MCF 10A (cell line): ENCODE data around the gene WAC. TPM values are rescaled to one million over a fixed set of nuclear protein-coding genes. Genes with fewer than 3 reads are reported as not detected.

ENCODE experiments used
- BruUV-seq: library from RNA; stranded (reverse); fragments of 400-500 nt; replicated peaks from 2 replicates; lab custom pipeline; 2021; lab: Mats Ljungman, UMichigan
- CTCF ChIA-PET: fragments of 300-600 bp; sonication (Branson Sonifier 250); formaldehyde crosslinking; extraction: SDS; loops from one replicate; lab custom pipeline; 2021; ENCODE audit warnings: antibody characterized with exemption, inconsistent platforms; lab: Yijun Ruan, JAX
- POLR2A ChIA-PET: fragments of 300-600, 350-650 bp; sonication (Branson Sonifier 250); formaldehyde crosslinking; extraction: SDS; loops from one replicate; lab custom pipeline; 2020; ENCODE audit warnings: antibody characterized with exemption, inconsistent platforms; lab: Yijun Ruan, JAX
- DNase-seq: peaks from one replicate; pipeline ENCODE4 v3.0.0-alpha.2; 2018; ENCODE audit not compliant: unreplicated experiment
- H3K27ac Mint-ChIP-seq: one replicate; pipeline ENCODE4 v1.8.0; 2022; ENCODE audit warnings: mild to moderate bottlenecking, low read depth, mixed read lengths; ENCODE audit not compliant: unreplicated experiment
- H3K27me3 Mint-ChIP-seq: one replicate; pipeline ENCODE4 v1.8.0; 2022; ENCODE audit warnings: mixed read lengths; ENCODE audit not compliant: insufficient read depth, unreplicated experiment
- H3K36me3 Mint-ChIP-seq: one replicate; pipeline ENCODE4 v1.8.0; 2022; ENCODE audit warnings: mild to moderate bottlenecking, moderate library complexity, mixed read lengths; ENCODE audit not compliant: insufficient read depth, unreplicated experiment
- H3K4me1 Mint-ChIP-seq: one replicate; pipeline ENCODE4 v1.8.0; 2022; ENCODE audit warnings: mixed read lengths; ENCODE audit not compliant: insufficient read depth, unreplicated experiment
- H3K4me3 Mint-ChIP-seq: one replicate; pipeline ENCODE4 v1.8.0; 2022; ENCODE audit warnings: mild to moderate bottlenecking, moderate library complexity, mixed read lengths; ENCODE audit not compliant: unreplicated experiment
- H3K9me3 Mint-ChIP-seq: one replicate; pipeline ENCODE4 v1.8.0; 2022; ENCODE audit warnings: mixed read lengths; ENCODE audit not compliant: unreplicated experiment
- intact Hi-C: fragments of 100-400 bp; cut with micrococcal nuclease; formaldehyde crosslinking; loops from 2 replicates; pipeline ENCODE4 v1.14.1; 2022
- total RNA-seq: library from RNA; stranded (reverse); gene quantifications from 2 replicates; pipeline ENCODE4 v1.2.3, GENCODE V29; 2022
- TF ChIP-seq, protein P1 (sequence below): fragments of 200-600 bp; IDR thresholded peaks from one replicate; pipeline ENCODE4 v1.8.0; 2022; ENCODE audit warnings: antibody characterized with exemption, mild to moderate bottlenecking; ENCODE audit not compliant: unreplicated experiment

Gene WAC
- total RNA-seq, 1 experiment from 2014 or later = 155 TPM

DNA sequence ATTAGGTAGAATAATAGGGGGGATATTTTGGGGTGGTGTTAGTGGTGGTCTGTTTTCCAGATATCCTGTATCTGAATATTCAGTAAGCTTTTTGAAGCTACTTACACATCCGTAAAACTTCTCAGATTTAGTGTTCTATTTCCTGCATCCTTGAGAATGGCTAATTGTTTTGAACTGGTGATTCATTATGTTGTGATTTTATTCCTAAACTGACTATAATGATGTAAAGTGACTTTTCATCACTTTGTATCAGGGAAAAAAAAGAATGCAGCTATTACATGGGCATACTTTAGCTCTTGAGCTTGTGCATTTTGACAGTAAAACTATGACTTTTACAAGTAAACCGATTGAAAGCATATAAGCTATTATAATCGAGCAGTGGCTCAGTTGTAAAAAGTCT lies 18.2 kb downstream of the WAC start:
- CTCF ChIA-PET = interaction anchor here (0.5 to 1.1 kb wide), 2 partner anchors 78 to 105 kb away, joined by 3 to 4 read pairs; no protein-coding TSS in a partner anchor
- H3K9me3 Mint-ChIP-seq = no peaks in the 10 kb centered on the region
- no peak for DNase-seq
- no peaks in the 10 kb centered on the region for H3K27me3 Mint-ChIP-seq
- no peak overlapping the region for H3K4me3 Mint-ChIP-seq
- TF ChIP-seq, protein P1, sequence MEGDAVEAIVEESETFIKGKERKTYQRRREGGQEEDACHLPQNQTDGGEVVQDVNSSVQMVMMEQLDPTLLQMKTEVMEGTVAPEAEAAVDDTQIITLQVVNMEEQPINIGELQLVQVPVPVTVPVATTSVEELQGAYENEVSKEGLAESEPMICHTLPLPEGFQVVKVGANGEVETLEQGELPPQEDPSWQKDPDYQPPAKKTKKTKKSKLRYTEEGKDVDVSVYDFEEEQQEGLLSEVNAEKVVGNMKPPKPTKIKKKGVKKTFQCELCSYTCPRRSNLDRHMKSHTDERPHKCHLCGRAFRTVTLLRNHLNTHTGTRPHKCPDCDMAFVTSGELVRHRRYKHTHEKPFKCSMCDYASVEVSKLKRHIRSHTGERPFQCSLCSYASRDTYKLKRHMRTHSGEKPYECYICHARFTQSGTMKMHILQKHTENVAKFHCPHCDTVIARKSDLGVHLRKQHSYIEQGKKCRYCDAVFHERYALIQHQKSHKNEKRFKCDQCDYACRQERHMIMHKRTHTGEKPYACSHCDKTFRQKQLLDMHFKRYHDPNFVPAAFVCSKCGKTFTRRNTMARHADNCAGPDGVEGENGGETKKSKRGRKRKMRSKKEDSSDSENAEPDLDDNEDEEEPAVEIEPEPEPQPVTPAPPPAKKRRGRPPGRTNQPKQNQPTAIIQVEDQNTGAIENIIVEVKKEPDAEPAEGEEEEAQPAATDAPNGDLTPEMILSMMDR = no peak
- BruUV-seq = TSS peak; percentile 5
- intact Hi-C loops = no loop called here
- H3K4me1 Mint-ChIP-seq = peaks cover 52% of the 10 kb centered on the region
- POLR2A ChIA-PET = interaction anchor here (0.7 to 0.9 kb wide), 2 partner anchors 13 to 15 kb away, joined by 3 read pairs; no protein-coding TSS in a partner anchor
- H3K27ac Mint-ChIP-seq = peak overlapping the region; percentile 91
- peaks cover 92% of the 10 kb centered on the region for H3K36me3 Mint-ChIP-seq

DNA sequence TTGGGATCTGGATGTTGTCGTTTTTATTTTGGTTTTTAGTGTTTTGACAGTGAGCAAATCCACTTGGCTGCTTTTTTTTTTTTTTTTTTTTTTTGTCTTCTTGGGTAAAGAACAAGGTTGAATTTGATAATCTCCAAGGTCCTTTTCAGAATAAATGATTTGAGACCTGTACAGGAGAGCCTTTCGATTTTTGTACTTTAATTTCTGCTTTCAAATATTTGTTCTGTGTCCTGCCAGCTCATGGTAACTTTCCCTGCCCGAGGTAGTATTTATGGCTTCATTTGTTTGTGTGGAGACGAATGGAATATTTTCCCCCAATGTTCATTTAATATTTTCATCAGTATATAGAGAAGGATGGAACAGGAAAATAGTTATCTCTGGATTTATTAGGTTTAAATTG lies 19.9 kb downstream of the WAC start:
- Mint-ChIP-seq H3K36me3 (peaks cover 95% of the 10 kb centered on the region), H3K4me1 (peaks cover 50% of the 10 kb centered on the region), H3K9me3 (no peaks in the 10 kb centered on the region), H3K27ac (peak overlapping the region; percentile 91), H3K27me3 (no peaks in the 10 kb centered on the region), H3K4me3 (no peak overlapping the region)
- ChIA-PET POLR2A (no interaction called here), CTCF (no interaction called here)
- DNase-seq = no peak
- no TSS peak for BruUV-seq
- intact Hi-C loops = no loop called here
- TF ChIP-seq, protein P1 = no peak

DNA sequence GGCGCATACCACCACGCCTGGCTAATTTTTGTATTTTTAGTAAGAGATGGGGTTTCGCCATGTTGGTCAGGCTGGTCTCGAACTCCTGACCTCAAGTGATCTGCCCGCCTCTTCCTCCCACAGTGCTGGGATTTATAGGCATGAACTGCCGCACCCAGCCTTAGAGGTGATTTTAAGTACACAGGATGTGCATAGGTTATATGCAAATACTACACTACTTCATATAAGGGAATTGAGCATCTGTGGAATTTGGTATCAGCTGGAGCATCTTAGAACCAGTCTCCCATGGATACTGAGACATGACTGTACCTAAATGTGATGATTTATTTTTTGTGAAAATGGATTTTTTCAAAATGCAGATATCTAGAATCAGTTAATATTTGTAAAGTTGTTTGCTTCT lies 21.1 kb downstream of the WAC start:
- ChIA-PET POLR2A (interaction anchor here (1.0 kb wide), 1 partner anchor 22 kb away, joined by 4 read pairs; no protein-coding TSS in a partner anchor), CTCF (no interaction called here)
- DNase-seq = no peak
- Mint-ChIP-seq H3K4me3 (no peak overlapping the region), H3K27ac (peak overlapping the region; percentile 35), H3K9me3 (no peaks in the 10 kb centered on the region), H3K36me3 (peaks cover 96% of the 10 kb centered on the region), H3K27me3 (no peaks in the 10 kb centered on the region), H3K4me1 (peaks cover 52% of the 10 kb centered on the region)
- TF ChIP-seq, protein P1 = no peak
- BruUV-seq = no TSS peak
- intact Hi-C loops = no loop called here

DNA sequence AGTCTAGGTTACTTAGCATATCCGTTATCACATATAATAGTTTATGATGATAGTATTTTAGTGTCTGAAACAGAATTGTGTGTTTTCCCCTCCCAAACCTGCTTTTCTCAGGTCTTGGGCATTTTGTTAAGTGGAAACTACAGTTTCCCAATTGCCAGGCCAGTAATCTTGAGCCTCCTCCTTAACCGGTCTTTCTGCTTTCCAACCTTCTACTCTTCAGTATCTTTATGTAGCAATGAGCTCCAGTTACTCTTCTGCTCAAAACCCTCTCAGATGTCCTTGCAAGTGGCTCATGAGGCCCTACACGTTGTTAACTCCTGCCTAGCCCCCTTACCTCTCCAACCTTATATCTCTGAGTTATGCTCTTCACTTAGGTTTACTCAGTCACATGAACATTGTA lies 22.0 kb downstream of the WAC start:
- H3K27ac Mint-ChIP-seq = no peak overlapping the region
- CTCF ChIA-PET = no interaction called here
- intact Hi-C loops = no loop called here
- H3K27me3 Mint-ChIP-seq = no peaks in the 10 kb centered on the region
- DNase-seq = no peak
- TF ChIP-seq, protein P1 = no peak
- H3K4me3 Mint-ChIP-seq = no peak overlapping the region
- H3K9me3 Mint-ChIP-seq = no peaks in the 10 kb centered on the region
- no TSS peak for BruUV-seq
- POLR2A ChIA-PET = interaction anchor here (1.0 kb wide), 1 partner anchor 23 kb away, joined by 4 read pairs; no protein-coding TSS in a partner anchor
- H3K36me3 Mint-ChIP-seq = peaks cover 96% of the 10 kb centered on the region
- peaks cover 57% of the 10 kb centered on the region for H3K4me1 Mint-ChIP-seq
